AG09319 (cell line): ENCODE measurements around the gene PNPLA6.
A peak's percentile ranks its signal among the peaks of the same experiment; 100 is the strongest.

ENCODE experiments used
- DNase-seq: peaks from one replicate; pipeline ENCODE4 v3.0.0-alpha.2; 2010; ENCODE audit warnings: low read depth; ENCODE audit errors: extremely low read depth
- CTCF ChIP-seq: IDR thresholded peaks from 2 replicates; pipeline ENCODE4 v1.5.1; 2011; ENCODE audit warnings: low read depth, mild to moderate bottlenecking, inconsistent platforms, low read length, moderate library complexity

The PNPLA6 gene

GRCh38 chr19:7522072-7522922 lies 13.2 kb upstream of the PNPLA6 start, which contains the start of gene MCOLN1:
Gene MCOLN1, plus strand, starts transcription at chr19:7522624. Its CDS starts 127 bp downstream, at chr19:7522751.
- no peak for TF ChIP-seq CTCF
- DNase-seq: peak; percentile 92

- DNase-seq: no peak
- no peak for TF ChIP-seq CTCF
Measured at GRCh38 chr19:7522923-7523667, 12.4 kb upstream of the PNPLA6 start.

- no peak for DNase-seq
- no peak for TF ChIP-seq CTCF
Measured at GRCh38 chr19:7524523-7524922, 11.0 kb upstream of the PNPLA6 start.

- no peak for TF ChIP-seq CTCF
- DNase-seq: no peak
Measured at GRCh38 chr19:7524992-7525739, 10.4 kb upstream of the PNPLA6 start.

GRCh38 chr19:7526059-7526929 lies 9.2 kb upstream of the PNPLA6 start:
- DNase-seq: no peak
- TF ChIP-seq CTCF: no peak

- DNase-seq: no peak
Measured at GRCh38 chr19:7527516-7528191, 7.9 kb upstream of the PNPLA6 start.

More at GRCh38 chr19:7527516-7528191, 7.9 kb upstream of the PNPLA6 start:
- TF ChIP-seq CTCF: no peak
